Body of pancreas (tissue), 4 donors: ENCODE results near the gene MBD6. TPM values are rescaled to one million over a fixed set of nuclear protein-coding genes. Genes with fewer than 3 reads are reported as not detected.
"Not testable (repeated sequence)": the region's sequence is repeated elsewhere in the genome, so short reads cannot be mapped to it uniquely, and the experiment has no call there.

Experiments
- ATAC-seq: fragments of 150-250 bp; one replicate; pipeline ENCODE4 v1.9.1; 2016
- DNase-seq, 4 donors: peaks; one replicate each; pipeline ENCODE4 v3.0.0-alpha.2; 2019
- H3K27ac ChIP-seq, 4 donors: fragments of 200-600 bp; sonication (generic); 1 replicate in 3 of 4; 2 replicates in 1 of 4; pipeline versions ENCODE4 v1.5.1 to v1.6.1; 2016 to 2019; ENCODE audit warnings: mild to moderate bottlenecking in 1 of 4, mixed read lengths in 1 of 4, moderate library complexity in 1 of 4
- H3K27me3 ChIP-seq, 2 donors: fragments of 200-600 bp; sonication (generic); one replicate each; pipeline ENCODE4 v1.6.0; 2016; ENCODE audit warnings: mild to moderate bottlenecking in 1 of 2
- H3K36me3 ChIP-seq, 2 donors: fragments of 200-600 bp; sonication (generic); replicated peaks in 1 of 2; 2 replicates each; pipeline ENCODE4 v1.5.1; 2016; ENCODE audit warnings: low read depth in 2 of 2; ENCODE audit not compliant: insufficient read depth in 1 of 2
- H3K4me1 ChIP-seq: fragments of 200-600 bp; sonication (generic); one replicate; pipeline ENCODE4 v1.6.0; 2016
- H3K4me3 ChIP-seq, 2 donors: fragments of 200-600 bp; sonication (generic); 1 replicate in 1 of 2; 2 replicates in 1 of 2; pipeline ENCODE4 v1.5.1; 2016 to 2019
- H3K9me3 ChIP-seq, 3 donors: fragments of 200-600 bp; sonication (generic); 1 replicate in 2 of 3; 2 replicates in 1 of 3; pipeline ENCODE4 v1.5.1; 2016
- CTCF ChIP-seq, 7 experiments: fragments of 450-650 bp in 4 of 7; fragments of 200-600 bp in 3 of 7; sonication (generic) in 3 of 7; IDR thresholded peaks; one replicate each; pipeline ENCODE4 v1.5.1; 2016 to 2019; ENCODE audit warnings: antibody characterized with exemption in 7 of 7
- POLR2A ChIP-seq, 3 donors: fragments of 450-650 bp; IDR thresholded peaks; one replicate each; pipeline ENCODE4 v1.6.1; 2016; ENCODE audit warnings: antibody characterized with exemption in 3 of 3, mild to moderate bottlenecking in 2 of 3
- WGBS, 2 donors: methylation state at CpG; one replicate each; pipeline ENCODE4 v1.1.5; 2017; 5-methylcytosine and 5-hydroxymethylcytosine counted together
- intact Hi-C: fragments of 100-400 bp; cut with DNase I; formaldehyde crosslinking; loops from one replicate; pipeline ENCODE4 v1.15.1; 2023
- total RNA-seq, 2 donors: library from RNA; depleted of rRNA; stranded (reverse); fragments of >200 nt; gene quantifications; one replicate each; pipeline ENCODE4 v1.1.0, GENCODE V29; 2016

The MBD6 gene
- total RNA-seq, 2 donors from 2014 or later, result 22.7 to 30.6 TPM

GRCh38 chr12:57488402-57489156, 34.0 kb upstream of the MBD6 start:
- TF ChIP-seq CTCF (IDR thresholded peaks at IDR 0.05) (no peak), POLR2A (IDR thresholded peaks at IDR 0.05) (no peak)
- Histone ChIP-seq H3K4me1 (peaks cover 15% of the 10 kb centered on the region), H3K27me3 (no peaks in the 10 kb centered on the region), H3K9me3 (no peaks in the 10 kb centered on the region), H3K36me3 (peaks cover 9 to 18% of the 10 kb centered on the region in 2 donors), H3K4me3 (peak overlapping the region; percentile 96 to 98), H3K27ac (peak overlapping the region; percentile 65 to 82 (median 72))
- ATAC-seq (no peak), DNase-seq (no peak)
- WGBS, 2 donors, result 9% methylated on average over 11 of the region's 11 CpGs
- intact Hi-C loops, result no loop called here

GRCh38 chr12:57489157-57489641, 33.4 kb upstream of the MBD6 start:
- intact Hi-C loops, result no loop called here
- peak overlapping the region in 3 of 4 donors; percentile 65 to 82 (median 72) for H3K27ac ChIP-seq
- H3K9me3 ChIP-seq, result no peaks in the 10 kb centered on the region
- H3K27me3 ChIP-seq, result no peaks in the 10 kb centered on the region
- peaks cover 9 to 18% of the 10 kb centered on the region in 2 donors for H3K36me3 ChIP-seq
- WGBS, 2 donors, result 54 to 55% methylated on average over 5 of the region's 5 CpGs
- TF ChIP-seq POLR2A (IDR thresholded peaks at IDR 0.05), result no peak
- no peak for TF ChIP-seq CTCF (IDR thresholded peaks at IDR 0.05)
- H3K4me3 ChIP-seq, result peak overlapping the region; percentile 96 to 98
- H3K4me1 ChIP-seq, result peaks cover 15% of the 10 kb centered on the region
- no peak for ATAC-seq
- no peak for DNase-seq

DNA sequence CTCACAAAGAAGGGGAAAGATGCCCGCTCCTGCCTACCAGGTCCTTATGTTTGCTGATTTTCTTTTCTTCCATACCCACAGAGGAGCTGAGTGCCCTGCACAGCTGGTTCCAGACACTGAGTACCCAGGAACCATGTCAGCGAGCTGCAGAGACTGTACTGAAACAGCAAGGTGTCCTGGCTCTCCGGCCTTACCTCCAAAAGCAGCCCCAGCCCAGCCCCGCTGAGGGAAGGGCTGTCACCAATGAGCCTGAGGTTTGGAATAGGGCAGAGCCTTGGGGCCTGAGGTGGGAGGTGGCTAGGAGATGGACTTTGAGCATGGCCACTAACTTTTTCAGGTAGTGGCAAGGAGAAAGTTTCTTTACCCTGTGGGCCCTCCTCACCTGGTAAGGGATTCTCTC, 32.5 kb upstream of the MBD6 start:
- intact Hi-C loops, result no loop called here
- DNase-seq (no peak), ATAC-seq (no peak)
- WGBS, 2 donors, result 90 to 97% methylated on average over 1 to 4 of the region's 4 CpGs
- no peaks in the 10 kb centered on the region for H3K27me3 ChIP-seq
- peaks cover 15% of the 10 kb centered on the region for H3K4me1 ChIP-seq
- TF ChIP-seq POLR2A (IDR thresholded peaks at IDR 0.05) (no peak), CTCF (IDR thresholded peaks at IDR 0.05) (no peak)
- no peak overlapping the region for H3K4me3 ChIP-seq
- H3K36me3 ChIP-seq, result peaks cover 9 to 18% of the 10 kb centered on the region in 2 donors
- no peaks in the 10 kb centered on the region for H3K9me3 ChIP-seq
- H3K27ac ChIP-seq, result no peak overlapping the region

GRCh38 chr12:57491393-57492280, 31.0 kb upstream of the MBD6 start:
- no peak for TF ChIP-seq POLR2A (IDR thresholded peaks at IDR 0.05)
- no peak for TF ChIP-seq CTCF (IDR thresholded peaks at IDR 0.05)
- peaks cover 9 to 18% of the 10 kb centered on the region in 2 donors for H3K36me3 ChIP-seq
- no peak for ATAC-seq
- WGBS, 2 donors, result 81 to 83% methylated on average over 15 of the region's 15 CpGs
- no peak overlapping the region for H3K27ac ChIP-seq
- DNase-seq, result no peak
- no peaks in the 10 kb centered on the region for H3K27me3 ChIP-seq
- peaks cover 15% of the 10 kb centered on the region for H3K4me1 ChIP-seq
- no peaks in the 10 kb centered on the region for H3K9me3 ChIP-seq
- intact Hi-C loops, result no loop called here
- H3K4me3 ChIP-seq, result no peak overlapping the region

DNA sequence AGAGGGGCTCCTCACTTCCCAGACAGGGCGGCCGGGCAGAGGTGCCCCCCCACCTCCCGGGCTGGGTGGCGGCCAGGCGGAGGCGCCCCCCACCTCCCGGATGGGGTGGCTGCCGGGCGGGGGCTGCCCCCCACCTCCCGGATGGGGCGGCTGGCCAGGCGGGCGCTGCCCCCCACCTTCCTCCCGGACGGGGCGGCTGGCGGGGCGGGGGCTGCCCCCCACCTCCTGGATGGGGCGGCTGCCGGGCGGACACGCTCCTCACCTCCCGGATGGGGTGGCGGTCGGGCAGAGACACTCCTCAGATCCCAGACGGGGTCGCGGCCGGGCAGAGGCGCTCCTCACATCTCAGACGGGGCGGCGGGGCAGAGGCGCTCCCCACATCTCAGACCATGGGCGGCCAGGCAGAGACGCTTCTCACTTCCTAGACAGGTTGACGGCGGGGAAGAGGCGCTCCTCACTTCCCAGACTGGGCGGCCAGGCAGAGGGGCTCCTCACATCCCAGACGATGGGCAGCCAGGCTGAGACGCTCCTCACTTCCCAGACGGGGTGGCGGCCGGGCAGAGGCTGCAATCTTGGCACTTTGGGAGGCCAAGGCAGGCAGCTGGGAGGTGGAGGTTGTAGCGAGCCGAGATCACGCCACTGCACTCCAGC, 27.4 kb upstream of the MBD6 start:
- intact Hi-C loops, result not testable (repeated sequence)

More for the DNA sequence above, 27.4 kb upstream of the MBD6 start:
- WGBS, 2 donors, result 92% methylated on average over 39 of the region's 48 CpGs; no CpG with 5 or more reads in 1 of the 2 donors
- H3K4me3 ChIP-seq, ATAC-seq, H3K9me3 ChIP-seq, DNase-seq, H3K4me1 ChIP-seq, H3K27me3 ChIP-seq, H3K27ac ChIP-seq: not testable (repeated sequence)
- H3K36me3 ChIP-seq, result peaks cover 9 to 26% of the 10 kb centered on the region in 2 donors
